Fibroblast of peridontal ligament (primary cell): Measurements from ENCODE around the gene RFX6.
A peak's percentile ranks its signal among the peaks of the same experiment; 100 is the strongest.

Experiments used
- DNase-seq: peaks from one replicate; pipeline ENCODE4 v3.0.0-alpha.2; 2010; ENCODE audit errors: extremely low read depth

RFX6 gene

DNA sequence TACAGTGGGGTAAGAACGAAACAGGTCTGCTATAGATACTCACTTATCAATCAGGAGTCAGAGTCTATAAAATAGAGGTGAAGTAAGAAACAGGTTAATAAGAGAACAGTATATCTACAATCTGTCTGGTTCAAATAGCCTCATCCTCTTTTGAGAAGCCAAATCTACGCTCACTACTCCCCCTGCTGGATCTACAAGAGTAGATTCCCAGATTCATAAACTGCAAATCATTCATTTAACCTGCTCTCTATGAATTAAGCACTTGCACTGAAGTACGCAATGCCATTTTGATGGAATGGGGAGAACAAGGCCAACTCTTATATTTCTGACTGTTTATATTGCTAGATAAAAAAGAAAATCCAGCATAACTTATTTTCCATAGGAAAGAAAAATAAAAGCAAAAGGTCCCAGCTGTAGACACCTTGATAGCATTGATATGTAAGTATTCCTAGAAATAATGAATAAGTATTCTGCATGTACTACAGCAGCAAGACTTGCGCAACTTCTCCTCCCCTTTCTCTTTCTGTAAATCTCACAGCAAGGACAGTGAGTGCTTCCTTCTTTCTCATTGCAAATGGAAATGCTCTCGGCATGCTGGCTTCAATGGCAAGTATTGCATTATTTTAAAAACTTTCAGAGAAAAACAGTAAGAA, 92.3 kb downstream of the RFX6 start:
- peak; percentile 63 for DNase-seq

GRCh38 chr6:116971959-116972358, 94.9 kb downstream of the RFX6 start:
- peak; percentile 62 for DNase-seq

GRCh38 chr6:116973976-116974375, 96.9 kb downstream of the RFX6 start:
- DNase-seq = no peak

- no peak for DNase-seq
Measured at GRCh38 chr6:116974526-116975316, 97.7 kb downstream of the RFX6 start.

GRCh38 chr6:116975600-116975999, 98.6 kb downstream of the RFX6 start:
- no peak for DNase-seq

DNA sequence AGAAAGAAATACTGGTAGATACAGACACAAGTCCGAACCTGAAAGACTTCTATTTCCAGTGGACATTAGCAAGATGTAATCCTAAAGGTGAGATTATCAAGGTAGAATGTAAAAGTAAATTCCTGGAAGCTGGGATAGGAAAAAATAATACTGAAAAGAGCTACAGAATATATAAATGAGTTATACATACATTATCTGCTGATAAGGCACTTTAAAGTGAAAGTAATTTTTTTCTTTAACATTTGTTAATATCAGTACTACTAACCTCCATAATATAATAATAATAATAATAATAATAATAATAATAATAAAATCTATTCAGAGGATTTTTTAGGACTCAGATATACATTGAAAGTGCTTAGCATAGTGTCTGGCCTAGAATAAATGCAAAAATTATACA, 102.5 kb downstream of the RFX6 start:
- DNase-seq = no peak
